Cortex of kidney (tissue), 1 donor: ENCODE data around the gene WDR11.

ENCODE experiments used
- DNase-seq: peaks from one replicate; lab custom pipeline; 2025; lab: John Stamatoyannopoulos, UW

WDR11 gene, protein sequence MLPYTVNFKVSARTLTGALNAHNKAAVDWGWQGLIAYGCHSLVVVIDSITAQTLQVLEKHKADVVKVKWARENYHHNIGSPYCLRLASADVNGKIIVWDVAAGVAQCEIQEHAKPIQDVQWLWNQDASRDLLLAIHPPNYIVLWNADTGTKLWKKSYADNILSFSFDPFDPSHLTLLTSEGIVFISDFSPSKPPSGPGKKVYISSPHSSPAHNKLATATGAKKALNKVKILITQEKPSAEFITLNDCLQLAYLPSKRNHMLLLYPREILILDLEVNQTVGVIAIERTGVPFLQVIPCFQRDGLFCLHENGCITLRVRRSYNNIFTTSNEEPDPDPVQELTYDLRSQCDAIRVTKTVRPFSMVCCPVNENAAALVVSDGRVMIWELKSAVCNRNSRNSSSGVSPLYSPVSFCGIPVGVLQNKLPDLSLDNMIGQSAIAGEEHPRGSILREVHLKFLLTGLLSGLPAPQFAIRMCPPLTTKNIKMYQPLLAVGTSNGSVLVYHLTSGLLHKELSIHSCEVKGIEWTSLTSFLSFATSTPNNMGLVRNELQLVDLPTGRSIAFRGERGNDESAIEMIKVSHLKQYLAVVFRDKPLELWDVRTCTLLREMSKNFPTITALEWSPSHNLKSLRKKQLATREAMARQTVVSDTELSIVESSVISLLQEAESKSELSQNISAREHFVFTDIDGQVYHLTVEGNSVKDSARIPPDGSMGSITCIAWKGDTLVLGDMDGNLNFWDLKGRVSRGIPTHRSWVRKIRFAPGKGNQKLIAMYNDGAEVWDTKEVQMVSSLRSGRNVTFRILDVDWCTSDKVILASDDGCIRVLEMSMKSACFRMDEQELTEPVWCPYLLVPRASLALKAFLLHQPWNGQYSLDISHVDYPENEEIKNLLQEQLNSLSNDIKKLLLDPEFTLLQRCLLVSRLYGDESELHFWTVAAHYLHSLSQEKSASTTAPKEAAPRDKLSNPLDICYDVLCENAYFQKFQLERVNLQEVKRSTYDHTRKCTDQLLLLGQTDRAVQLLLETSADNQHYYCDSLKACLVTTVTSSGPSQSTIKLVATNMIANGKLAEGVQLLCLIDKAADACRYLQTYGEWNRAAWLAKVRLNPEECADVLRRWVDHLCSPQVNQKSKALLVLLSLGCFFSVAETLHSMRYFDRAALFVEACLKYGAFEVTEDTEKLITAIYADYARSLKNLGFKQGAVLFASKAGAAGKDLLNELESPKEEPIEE

DNA sequence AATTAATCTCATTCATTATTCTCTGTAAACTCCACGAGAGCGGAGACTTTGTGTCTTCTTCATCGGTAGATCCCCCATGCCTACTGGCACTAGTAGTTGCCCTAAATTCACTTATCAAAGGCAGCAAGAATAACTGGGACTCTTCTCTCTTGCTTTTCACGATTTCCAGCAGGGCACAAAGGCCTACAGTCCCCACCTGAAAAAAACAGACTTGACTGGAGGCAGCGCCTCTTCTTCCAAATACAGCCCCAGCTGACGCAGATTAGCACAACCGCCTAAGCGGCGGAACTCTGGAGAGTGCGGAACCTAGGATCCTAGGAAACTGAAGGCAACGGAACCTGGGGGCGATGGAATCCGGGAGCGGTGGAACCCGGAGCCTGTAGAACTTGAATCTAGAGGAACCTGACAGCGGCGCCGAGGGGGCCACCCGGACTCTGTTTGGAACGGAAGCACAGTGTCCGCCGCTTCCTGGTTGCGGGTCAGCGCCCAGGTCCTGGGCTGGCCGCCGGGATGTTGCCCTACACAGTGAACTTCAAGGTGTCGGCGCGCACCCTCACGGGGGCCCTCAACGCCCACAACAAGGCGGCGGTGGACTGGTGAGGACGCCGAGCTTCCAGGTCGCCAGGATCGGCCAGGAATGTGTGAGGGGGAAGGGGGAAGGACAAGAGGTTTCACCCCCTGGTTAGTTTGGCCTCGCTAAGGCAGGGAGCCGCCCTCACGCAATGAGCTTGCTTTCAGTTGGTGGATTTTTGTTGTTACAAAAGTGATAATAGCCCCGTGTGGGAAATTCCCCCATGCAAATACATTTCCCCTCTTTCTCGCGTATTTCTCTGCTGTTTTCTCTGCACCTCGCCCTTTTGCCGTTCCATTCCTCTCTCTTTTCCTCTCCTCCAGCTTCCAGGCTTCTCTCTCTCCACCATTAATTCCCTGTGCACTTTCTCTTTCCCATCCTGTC lies at the start of gene WDR11:
Gene WDR11 (plus strand): TSS at position 452 of the 955 bp plus-strand sequence. CDS start 59 bp downstream, at position 511.
- peak; percentile 40 for DNase-seq

DNA sequence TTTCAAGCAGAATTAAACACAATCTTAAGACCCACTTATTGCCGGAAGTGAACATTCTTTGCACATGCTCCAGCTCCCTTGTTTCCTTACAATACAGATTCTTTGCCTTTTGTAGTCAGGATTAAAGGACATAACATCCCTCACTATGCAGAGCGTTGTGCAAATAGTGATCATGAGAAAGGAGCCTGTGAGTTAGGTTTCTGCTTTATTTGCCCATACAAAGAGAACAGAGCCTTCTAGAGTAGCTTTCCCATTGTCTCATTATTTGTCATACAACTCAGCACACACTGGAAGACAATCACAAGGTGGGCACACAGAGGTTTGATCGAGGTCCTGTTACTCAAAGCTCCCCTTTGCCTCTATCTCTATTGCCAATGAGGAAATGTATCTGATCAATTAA lies 48.2 kb upstream of the WDR11 start:
- no peak for DNase-seq

DNA sequence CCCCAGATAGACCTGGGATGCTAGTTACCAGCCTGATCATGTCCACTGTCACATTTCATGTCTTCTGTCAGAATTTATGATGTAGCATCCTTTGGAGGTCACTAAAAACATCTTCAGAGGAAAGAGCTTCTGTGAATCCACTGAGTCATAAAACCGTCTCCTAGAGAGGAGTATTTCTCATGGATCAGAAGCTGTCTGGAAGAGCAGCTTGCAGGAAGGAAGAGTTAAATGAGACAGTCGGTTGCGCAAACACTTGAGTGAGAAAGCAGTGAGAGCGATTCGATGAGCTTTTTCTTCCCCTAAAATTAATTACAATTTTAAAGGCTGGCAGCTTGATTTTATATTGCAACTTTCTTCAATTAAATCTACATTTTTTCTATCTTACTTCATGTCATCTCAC lies 47.2 kb upstream of the WDR11 start:
- DNase-seq: no peak

DNA sequence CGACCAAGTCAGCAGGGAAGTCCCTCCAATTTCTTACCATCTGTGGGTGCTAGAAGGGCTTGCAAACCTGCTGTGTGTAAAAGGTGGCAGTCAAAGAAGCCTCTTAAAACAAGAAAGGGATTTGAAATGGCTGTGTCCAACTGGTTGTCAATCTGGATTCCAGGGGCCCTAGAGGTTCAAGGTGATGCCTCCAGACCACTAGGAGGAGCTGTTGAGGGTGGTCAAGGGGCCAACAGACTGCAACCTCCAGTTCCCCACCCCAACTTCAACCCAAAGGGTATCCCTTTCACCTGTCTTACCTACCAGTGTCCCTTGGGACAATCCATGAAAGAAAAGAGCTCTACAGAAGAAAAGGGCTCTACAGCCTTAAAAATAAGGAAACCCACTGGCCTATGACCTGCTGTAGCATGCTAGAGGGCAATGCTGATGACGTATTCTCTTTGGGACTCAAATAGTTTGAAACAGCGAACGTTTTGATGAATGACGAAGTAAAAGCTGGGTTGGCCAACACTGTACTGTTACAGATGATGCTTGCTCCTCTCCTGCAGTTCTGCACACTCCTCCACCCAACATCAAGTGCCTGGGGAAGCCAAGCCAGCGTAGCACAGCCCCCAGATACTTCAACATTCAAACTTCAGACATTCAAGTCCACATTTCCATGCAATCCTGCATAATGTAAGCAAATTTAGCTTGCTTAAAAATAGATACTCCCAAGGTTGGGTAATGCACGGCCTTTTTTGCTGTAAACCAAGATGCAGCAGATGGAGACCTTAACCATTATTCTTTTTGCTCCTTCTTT lies 45.9 kb upstream of the WDR11 start:
- no peak for DNase-seq

DNA sequence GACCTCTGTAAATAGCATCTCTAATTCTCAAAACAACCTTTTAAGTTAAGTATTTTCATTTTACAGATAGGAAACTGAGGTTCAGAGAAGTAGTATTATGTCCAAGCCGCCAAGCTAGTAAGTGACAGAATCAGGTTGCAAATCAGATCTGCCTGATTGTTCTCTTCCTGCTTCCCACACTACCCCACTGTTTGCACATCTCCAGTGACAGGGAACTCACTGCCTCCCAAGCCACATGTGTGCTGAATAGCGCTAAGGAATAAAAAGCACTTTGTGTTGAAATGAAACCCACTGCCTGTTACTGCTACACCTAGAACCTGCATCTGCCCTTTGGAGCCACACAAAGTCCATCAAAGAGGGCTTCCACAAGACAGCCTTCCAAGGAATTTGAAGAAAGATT lies 45.1 kb upstream of the WDR11 start:
- no peak for DNase-seq

DNA sequence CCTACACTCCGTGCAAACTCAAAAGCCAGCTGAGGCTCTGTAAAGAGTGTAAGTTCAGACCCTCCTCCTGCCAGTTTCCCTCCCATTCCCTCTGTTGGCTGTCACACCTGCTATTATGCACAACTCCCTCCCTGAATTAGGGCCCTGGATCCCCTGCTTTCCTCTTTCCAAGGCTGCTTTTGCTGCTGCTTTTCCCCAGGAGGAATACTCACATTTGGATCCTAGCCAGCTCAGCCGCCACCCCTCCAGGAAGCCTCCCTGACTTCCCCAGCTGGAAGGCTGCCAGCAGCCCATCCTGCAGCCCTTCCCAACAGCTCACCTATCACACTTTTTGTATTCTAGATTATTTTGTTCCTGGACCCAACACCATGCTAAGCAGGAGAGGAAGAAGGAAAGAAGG lies 40.9 kb upstream of the WDR11 start:
- DNase-seq: no peak

DNA sequence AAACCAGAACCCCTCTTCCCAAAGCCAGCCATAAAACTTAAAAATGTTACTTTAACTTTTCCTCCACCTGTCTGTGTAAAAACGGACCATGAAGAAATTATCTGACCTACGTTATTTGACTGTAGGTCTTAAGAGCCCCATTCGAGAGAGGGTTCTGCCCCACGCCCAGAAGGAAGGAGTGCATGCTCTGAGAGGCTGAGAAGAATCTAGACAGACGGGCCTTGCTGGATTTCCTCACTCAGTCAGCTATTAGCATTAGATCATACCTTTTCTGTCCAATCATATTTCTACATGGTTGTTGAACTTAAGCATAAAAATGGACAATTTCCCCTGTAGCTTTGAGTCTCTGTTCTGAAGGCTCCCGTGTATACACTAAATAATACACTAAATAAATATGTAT lies 38.1 kb upstream of the WDR11 start:
- no peak for DNase-seq

DNA sequence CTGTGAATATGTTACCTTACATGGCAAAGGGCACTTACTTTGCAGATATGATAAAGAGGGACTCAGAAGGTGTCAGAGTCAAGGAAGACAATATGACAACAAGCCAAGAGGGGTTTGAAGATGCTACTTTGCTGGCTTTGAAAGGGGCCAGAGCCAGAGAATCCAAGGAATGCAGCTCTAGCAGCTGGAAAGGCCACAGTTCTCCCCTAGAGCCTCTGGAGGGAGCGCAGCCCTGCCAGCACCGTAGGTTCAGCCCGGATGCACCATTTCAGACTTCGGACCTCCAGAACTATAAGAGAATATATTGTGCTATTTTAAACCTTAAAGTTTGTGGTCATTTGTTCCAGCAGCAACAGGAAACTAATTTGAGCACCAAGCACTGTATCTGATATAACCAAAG lies 32.9 kb upstream of the WDR11 start:
- no peak for DNase-seq

DNA sequence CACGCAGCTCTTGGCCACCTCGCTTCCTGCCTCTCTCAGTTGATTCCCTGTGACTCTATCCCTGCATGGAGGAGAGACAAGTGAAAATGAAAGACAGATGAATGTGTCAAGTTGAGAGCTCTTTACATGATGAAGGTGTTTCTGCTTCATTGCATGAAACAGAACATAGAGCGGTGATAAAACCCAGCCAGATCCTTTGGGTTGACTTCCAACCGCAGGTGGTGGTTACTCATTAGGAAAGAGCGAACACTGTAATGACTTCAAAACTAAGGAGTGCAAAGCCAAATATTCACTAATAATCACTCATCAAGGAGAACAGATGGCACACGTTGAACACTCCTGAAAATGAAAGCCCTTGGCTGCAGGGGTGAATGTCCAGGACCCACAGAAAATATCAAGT lies 31.8 kb upstream of the WDR11 start:
- no peak for DNase-seq

DNA sequence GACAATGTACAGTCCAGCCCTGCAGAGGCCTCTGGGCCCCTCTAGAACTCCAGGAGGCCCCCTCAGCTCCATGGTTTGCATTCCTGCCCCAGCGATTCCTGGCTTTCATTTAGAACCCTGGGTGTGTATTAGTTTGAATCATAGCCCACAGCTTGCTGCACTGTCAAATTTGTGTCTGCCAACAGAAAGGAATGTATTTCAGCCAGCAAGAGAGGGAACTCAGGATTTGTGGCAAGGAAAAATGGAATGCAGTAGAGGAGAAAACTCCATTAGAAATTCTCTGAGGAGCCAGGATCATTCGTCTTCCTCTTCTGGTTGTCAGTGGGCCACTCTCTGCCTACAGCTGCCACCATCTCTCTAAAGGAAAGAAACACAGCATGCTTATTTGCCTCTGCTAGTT lies 27.9 kb upstream of the WDR11 start:
- DNase-seq: no peak

DNA sequence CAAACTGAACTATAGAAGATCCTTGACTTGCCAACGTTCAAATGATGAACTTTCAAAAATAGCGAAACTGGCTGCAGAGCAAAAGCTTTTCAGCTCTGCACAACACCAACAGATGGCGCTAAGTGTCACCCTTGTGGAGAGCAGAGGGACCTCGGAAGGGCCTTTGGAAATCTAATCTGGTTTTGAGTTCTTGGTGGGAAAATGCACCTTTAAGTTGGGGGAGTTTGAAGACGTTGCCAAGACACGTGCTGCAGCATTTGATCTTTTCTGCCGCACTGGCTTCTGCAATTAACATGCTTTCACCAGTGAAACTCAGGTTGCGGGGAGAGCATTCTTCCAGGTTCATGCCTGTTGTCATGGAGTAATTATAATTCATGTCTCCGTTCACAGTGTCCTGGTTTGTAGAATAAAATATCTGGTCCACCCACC lies 26.3 kb upstream of the WDR11 start:
- DNase-seq: no peak

DNA sequence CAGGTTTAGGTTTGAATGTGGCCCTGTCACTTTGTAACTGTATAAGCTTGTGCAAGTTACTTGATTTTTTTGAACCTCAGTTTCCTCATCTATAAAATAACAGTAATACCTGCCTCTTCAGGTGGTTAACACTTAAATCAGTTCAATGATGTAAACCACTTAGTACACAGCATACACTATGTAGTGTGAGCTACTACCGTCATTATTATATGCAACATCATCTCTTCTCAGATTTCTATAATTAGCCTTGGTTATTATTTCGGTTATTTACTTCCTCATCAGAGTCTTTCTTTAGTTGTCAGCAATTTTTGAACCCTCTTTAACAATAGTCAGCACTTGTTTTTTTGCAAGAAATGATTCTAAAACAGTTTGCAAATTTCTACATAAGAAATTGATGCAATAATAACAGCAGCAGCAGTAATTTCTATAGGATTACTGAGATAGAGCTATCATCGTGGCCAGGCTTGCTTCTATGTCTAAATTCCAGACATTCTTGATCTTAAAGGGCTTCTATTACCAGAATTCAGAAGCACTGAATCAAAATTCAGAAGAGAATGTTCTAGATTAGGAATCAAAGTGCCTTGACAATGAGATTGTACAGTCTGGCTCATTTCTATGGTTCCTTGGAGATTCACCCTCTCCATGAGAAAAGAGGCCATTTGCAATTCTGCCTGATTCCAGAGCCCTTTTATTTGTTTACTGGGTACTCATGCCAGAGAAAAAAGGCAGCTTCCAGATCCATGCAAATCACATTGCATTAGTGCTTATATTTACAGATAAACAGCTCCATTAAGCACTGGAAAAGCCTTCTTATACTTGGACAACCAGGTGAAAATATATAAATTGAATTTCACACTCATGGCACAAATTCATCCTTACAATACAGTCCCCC lies 25.0 kb upstream of the WDR11 start:
- no peak for DNase-seq

DNA sequence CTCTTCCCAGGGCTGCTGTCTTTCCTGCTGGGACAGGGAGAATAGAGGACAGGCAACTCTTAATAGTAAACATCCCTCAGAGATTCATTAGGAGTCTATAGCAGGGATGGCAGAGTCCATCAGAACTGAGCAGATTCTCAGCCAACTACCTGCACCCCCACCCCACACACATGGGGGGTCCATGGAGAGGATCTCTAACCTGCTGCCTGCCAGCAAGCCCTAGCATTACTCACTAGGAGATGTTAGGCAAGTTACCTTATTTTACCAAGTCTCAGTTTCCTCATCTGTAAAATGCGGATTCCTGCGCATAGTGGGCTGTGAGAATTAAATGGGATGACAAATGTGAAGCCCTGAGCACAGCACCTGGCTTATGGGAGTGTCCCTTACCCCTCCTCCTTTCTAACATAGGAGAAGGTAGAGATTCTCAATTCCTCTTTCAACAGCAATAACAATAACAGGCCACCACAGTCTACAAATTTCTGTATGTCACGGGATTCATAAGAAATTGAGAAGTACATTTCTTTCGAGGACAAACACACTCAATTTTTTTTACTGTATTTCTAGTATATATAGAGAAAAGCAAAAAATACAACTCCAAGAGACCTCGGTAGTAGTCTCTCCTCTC lies 23.8 kb upstream of the WDR11 start:
- no peak for DNase-seq

DNA sequence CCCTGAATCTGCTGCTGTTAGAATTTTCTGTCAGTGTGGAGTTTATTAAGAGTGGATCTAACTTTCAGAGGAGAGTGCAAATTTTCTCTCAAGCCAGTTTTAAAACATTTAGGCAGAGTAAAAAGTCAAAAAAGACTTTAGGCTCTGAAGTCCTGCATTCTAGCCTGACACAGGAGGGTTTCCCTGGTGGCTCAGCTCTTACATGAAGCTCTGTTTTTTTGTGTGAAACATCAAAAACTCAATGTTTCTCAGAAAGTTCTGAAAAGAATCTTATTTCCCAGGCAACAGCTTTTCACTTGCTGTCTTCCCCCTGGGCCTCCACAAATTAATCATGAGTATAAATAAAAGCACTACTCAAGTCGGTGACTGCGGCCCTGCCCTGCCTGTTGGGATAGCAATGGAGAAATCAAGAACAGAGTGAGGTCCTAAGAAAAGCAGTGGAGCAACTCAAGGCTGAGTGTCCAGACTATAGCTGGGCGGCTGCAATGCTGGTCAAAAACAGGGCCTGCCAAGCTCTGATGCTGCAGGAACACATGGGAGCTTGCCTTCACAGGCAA lies 22.3 kb upstream of the WDR11 start:
- DNase-seq: no peak

DNA sequence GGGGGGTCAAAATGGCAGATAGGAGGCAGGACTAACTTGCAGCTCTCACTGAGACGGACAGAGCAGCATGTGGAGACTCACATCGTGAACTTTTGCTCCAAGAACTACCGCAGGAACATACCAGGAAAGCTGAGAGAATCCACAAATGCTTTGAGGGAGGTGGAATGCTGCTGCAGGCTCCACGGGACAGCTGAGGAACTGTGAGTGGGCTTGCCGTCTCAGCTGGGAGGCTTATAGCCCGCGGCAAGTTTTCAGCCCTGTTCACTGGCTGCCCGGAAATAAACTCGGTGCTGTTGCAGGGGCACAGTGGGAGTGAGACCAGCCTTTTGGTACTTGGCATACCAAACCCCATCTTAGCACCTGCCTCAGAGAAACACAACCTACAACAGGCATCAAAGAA lies 19.1 kb upstream of the WDR11 start:
- no peak for DNase-seq

DNA sequence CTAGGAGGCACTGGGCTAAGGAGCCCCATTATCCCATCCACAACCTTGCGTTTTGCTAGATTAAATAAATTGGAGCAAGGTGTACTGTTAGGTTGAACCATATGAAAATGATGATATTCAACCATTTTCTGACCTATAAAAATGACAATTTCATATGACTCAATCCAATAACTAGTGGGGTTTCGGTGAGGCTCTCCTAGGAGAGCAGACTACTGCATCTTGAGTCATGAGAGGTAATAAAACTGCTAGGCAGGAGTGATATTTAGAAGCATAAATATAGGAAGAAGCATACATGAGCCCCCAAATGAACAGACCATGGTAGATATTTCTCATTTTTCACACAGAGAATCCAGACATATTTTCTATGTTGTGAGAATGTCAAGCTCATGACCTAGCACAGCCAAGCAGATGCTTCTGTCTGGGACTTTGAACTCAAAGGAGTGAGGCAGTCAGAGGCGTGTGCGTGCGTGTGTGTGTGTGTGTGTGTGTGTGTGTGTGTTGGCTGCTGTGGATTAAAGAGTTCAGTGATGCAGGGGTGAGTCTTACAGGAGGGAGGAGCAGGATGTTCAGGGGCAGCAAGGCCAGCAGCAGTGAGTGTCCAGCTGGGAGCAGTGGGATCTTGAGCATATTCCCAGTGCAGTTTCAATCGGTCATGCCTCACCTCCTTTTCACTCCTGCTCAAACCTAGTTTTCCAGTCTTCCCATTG lies 17.8 kb upstream of the WDR11 start:
- no peak for DNase-seq

DNA sequence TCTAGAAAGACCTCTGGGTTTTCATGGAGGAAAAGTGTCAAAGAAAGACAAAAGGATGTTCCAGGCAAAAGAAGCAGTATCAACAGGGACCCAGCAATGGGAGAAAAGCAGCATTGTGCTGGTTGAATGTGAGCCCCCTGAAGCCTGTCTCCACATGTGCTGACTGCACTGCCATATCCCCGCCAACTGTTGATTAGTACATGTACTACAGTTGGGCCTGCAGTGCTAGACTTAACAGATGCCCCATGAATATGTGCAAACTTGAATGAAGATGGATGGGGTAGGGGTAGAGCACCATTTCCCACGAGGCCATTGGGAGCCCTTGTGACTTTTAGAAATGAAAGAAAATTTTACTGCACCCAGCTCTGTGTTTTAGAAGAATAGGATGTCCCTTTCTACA lies 15.6 kb upstream of the WDR11 start:
- no peak for DNase-seq

DNA sequence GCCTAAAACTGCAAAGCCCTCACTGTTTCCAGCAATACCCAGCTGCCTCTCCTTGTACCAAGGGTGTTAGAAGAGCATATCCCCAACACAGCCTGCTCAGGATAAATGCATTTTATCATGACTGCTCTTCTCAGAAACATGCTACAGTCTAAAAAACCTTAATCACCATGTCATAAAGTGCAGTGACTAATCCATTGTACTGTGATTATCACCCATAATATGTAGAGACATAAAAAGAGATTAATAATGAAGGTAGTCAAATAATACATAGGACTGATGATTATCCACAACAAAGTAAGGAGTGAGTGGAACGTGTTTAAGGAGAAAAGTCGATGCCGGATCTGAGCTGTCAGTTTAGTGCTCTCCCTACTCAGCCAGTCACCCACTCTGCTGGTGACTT lies 12.2 kb upstream of the WDR11 start:
- DNase-seq: no peak
